Measurements from ENCODE around the gene LMTK2. TPM values are rescaled to one million over a fixed set of nuclear protein-coding genes. Genes with fewer than 3 reads are reported as not detected.

The LMTK2 gene
- total and polyA plus RNA-seq, 2 experiments from 2014 or later: 6.1 to 30.8 TPM

- no peaks in the 10 kb centered on the region for H3K79me2 ChIP-seq (replicated peaks; ENCODE audit: insufficient read depth)
- Mint-ChIP-seq H3K36me3 (ENCODE audit: low read depth) (no peaks in the 10 kb centered on the region), H3K4me3 (no peak overlapping the region), H3K4me1 (peaks cover 3% of the 10 kb centered on the region; the same call in 1 of the 3 replicates), H3K27ac (no peak overlapping the region), H3K27me3 (ENCODE audit: insufficient read depth, low read depth, poor library complexity) (peaks cover 10% of the 10 kb centered on the region), H3K9me3 (no peaks in the 10 kb centered on the region)
- DNase-seq (ENCODE audit: low spot score): no peak
- no peak for TF ChIP-seq ZNF114 (CRISPR knock-in tag; IDR thresholded peaks at IDR 0.05)
- no peak for TF ChIP-seq CTCF (conservative IDR thresholded peaks at IDR 0.05; ENCODE audit: low read depth in 2 of 2)
- TF ChIP-seq POLR2AphosphoS5 (IDR thresholded peaks at IDR 0.05; ENCODE audit: low read depth): no peak
- no peak for TF ChIP-seq NANOG (IDR thresholded peaks at IDR 0.05; ENCODE audit: borderline replicate concordance)
- TF ChIP-seq ETS1 (IDR thresholded peaks at IDR 0.05): no peak
- no peak for TF ChIP-seq REST (IDR thresholded peaks at IDR 0.05; ENCODE audit: unreplicated experiment)
- TF ChIP-seq EZH2phosphoT487 (IDR thresholded peaks at IDR 0.05; ENCODE audit: unreplicated experiment): no peak
- TF ChIP-seq ZNF331 (CRISPR knock-in tag; IDR thresholded peaks at IDR 0.05; ENCODE audit: low read depth): no peak
- no peak for TF ChIP-seq EZH2 (IDR thresholded peaks at IDR 0.05; ENCODE audit: low read depth, unreplicated experiment)
- no peak for TF ChIP-seq ZNF462 (CRISPR knock-in tag; IDR thresholded peaks at IDR 0.05)
- no peak for TF ChIP-seq JUNB (IDR thresholded peaks at IDR 0.05; ENCODE audit: unreplicated experiment)
- TF ChIP-seq STAT1 (IDR thresholded peaks at IDR 0.05; ENCODE audit: unreplicated experiment): no peak
- no peak for TF ChIP-seq CREB1 (CRISPR knock-in tag; IDR thresholded peaks at IDR 0.05; ENCODE audit: low read depth)
- no peak overlapping the region for H3K27ac ChIP-seq (ENCODE audit: low read depth)
- H2AFZ ChIP-seq: no peak overlapping the region
- no peaks in the 10 kb centered on the region for H3K36me3 ChIP-seq (ENCODE audit: insufficient read depth)
- no peaks in the 10 kb centered on the region for H3K4me1 ChIP-seq (ENCODE audit: insufficient read depth)
- H3K4me2 ChIP-seq: no peak overlapping the region
- H3F3A ChIP-seq (replicated peaks; ENCODE audit: low read depth): no peaks in the 10 kb centered on the region
- H3K27me3 ChIP-seq (ENCODE audit: insufficient read depth): no peaks in the 10 kb centered on the region
- no peaks in the 10 kb centered on the region for H3K9me2 ChIP-seq (ENCODE audit: insufficient read depth)
- no peak for ATAC-seq
- no peaks in the 10 kb centered on the region for H4K20me1 ChIP-seq (replicated peaks; ENCODE audit: insufficient read depth)
- no peak overlapping the region for H3K4me3 ChIP-seq
These were observed 49.5 kb upstream of the LMTK2 start for GRCh38 chr7:98057157-98057556.
